ENCODE data around the gene APLN.

The APLN gene

DNA sequence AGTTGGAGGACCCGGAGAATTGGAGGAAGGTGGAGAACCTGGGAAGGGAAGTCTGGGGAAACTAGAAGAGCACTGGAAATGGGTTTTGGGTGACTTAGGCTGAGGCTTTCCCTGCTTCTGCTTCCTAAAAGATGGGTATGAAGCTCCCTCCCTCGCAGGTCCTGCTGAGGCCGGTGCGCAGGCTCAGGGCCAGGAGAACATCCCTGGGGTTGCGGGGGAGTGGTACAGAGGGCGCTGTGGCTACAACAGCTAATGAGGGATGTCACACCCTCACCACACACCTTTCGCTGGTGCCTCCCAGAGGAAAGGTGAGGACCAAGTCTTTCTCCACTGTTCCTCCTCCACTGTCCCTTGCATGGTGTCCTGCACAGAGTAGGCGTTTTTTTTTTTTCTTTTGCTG lies 15.8 kb downstream of the APLN start:
- no peak for DNase-seq

DNA sequence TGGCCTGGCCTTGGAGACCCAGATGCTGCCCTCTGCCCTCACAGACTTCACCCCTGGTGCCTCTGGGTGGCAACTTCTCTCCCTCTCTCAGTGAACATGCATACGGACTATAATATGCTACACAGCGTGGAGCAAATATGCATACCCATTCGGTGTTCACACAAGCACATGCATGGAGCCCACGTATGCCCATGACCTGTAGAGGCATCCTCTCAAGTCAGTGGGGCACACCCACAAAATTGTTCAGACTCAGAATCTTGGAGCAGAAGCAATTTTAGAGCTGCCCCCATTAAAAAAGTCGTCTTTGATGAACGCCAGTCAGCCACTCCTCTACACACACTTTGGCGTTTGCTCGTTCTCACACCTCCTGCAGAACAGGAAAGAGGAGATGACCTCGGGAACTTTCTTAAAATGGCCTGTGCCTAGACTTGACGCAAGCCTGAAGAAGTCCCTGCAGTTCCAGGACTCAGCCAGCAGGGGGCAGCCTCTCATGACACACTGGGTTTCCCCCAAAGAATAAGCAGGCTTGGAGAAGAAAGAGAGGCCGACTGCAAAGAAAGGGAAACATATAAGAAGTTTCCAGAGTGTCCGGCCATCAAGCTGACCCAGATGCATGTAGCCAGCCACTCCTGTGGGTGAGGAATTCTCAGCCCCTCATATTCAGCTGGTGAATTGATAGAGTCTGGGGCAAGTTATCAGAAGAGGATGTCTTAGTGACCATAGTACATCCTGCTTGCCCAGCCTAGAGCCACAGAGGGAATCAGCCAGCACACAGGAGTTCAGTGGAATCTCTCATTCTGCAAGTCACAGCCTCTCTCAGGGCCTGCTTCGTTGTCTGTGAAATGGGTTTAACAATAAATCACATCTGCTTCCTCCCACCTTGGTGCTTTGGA lies 17.3 kb downstream of the APLN start:
- peak; percentile 77 for DNase-seq

DNA sequence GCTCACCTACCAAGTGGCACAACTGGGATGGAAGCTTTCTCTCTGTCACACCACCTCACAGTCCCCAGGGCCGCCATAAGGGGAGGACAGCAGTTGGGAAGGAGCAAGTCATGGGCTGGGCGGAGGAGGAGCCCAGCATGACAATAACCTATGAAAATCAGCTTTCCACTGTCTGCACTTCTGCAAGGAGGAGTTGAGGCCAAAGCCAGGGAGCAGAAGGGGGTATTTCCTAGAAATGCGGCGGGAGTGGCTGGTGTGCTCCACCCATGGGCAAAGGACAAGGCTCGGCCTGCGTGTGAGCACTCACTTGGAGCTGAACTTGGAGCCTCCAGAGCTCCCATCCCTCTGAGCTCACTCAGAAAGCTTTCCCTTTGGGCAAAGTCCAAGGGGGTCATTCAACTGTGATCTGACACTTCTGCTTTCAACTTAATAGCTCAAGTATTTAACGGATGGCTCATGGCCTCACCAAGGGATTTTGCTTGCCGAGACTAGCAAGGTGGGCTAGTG lies 18.5 kb downstream of the APLN start:
- DNase-seq = no peak

DNA sequence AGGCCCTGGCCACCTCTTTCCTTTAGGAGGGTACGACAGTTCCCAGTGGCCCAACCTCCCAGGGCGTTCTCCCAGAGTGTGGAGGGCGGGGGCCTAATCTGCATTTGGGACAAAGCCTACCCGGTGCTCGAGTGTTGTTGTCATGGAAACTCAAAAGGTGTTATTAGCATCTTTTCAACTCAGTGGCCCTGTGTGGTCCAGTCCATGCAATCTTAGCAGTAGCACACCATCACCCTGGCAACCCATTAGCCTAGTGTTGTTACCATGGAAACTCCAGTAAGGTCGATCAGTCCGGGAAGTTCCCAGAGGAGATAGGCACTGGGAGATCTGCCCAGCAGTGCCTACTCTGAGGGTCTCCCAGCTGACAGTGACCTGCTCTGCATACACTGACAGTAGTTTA lies 20.2 kb downstream of the APLN start:
- DNase-seq = no peak

DNA sequence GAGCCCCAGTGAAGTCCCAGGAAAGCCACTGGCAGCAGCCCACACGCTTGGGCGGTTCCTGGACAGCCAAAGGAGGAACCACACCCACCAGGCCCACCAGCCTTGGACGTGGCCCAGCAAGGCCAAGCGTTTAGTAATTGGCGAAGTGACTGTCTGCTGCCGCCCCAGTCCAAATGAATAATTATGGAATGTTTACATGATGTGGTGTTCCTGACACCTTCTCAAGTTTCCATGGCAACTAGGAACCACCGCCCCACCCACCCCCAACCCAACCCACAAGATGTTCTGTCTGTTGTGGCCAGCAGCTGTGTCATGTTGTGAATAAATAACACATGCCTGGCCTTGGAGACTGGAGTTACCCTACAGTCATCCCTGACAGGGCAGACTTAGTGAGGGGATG lies 22.3 kb downstream of the APLN start:
- DNase-seq = no peak

DNA sequence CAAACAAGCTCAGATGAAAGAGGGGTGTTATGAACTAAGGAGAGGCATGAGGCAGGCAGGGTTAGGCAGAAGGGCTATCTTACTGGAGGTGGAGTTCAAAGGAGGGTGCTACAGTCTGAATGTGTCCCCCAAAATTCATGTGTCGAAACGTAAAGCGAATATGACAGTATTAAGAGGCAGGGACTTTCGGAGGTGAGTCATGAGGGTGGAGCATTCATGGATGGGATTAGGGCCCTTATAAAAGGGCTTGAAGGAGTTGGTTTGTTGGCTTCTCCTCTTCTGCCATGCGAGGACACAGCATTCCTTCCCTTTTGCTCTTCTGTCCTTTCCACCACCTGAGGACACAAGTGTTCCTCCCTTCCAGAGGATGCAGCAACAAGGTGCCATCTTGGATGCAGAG lies 22.9 kb downstream of the APLN start:
- no peak for DNase-seq

DNA sequence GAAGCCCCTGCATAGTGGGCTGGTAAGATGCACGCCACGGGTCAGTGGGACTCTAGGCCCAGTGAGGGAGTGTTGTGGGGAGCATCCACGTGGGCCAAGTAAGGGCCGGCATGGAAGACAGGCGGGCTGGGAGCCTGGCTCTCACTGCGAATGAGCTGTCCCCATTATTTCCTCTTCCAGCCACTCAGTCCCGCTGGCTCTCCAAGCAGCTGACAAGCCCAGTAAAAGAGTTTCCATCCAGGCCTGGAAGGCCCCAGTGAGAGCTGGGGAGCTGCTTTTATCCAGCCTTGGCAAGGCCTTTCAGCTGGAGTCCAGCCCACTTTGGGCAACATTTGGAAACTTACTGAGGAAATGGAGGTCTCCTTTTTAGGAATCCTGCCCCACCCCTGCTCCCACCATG lies 24.9 kb downstream of the APLN start:
- DNase-seq = no peak

DNA sequence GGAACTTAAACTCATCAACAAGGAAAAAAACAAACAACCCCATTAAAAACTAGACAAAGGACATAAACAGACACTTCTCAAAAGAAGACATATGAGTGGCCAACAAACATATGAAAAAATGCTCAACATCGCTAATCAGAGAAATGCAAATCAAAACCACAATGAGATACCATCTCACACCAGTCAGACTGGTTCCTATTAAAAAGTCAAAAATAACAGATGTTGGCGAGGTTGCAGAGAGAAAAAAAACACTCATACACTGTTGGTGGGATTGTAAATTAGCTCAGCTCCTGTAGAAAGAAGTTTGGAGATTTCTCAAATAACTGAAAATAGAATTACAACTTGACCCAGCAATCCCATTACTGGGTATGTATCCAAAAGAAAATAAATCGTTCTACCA lies 28.7 kb downstream of the APLN start:
- DNase-seq = no peak

DNA sequence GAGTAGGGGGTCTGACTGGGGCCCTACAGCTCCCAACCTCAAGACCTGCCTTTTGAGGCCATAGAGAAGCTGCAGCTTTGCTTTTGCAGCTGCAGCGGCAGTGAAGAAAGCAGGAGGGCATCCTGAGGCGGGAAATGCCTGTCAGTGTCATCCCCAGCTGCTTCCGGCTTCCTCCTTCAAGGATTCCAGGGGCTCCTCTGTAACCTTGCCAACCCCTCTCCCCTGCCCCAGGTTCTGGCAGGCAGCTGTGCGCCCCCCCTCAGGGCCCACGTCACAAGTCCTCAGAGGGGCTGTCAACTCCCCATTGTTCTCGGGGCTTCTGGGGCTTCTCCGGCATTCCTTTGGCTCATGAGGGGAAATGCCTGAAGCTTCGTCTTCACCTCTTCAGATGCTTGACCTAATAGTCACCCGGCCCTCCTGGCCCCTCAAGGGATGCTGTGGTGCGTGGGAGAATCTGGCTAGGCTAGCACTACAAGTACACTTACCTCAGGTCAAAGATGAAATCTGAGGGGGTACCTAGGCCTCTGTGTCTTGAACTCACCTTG lies 31.9 kb downstream of the APLN start:
- no peak for DNase-seq

DNA sequence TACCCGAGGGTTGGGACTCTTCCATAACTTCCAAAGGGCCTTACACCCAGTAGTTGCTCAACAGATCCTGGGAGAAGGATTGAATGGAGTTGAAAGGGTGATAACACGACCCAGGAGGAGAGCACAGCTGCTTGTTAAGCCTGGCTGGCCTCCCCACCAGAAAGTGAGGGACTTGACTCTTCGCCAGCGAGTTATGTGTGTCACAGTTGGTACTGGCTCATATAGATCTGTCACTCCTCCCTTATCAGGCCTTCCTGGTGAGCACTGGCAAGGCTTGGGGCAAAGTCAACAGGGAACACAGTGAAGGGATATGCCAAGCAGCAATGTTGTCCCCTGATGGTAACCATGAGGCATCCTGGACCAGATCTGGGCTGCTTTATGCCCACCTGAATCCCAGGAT lies 35.8 kb downstream of the APLN start:
- no peak for DNase-seq

DNA sequence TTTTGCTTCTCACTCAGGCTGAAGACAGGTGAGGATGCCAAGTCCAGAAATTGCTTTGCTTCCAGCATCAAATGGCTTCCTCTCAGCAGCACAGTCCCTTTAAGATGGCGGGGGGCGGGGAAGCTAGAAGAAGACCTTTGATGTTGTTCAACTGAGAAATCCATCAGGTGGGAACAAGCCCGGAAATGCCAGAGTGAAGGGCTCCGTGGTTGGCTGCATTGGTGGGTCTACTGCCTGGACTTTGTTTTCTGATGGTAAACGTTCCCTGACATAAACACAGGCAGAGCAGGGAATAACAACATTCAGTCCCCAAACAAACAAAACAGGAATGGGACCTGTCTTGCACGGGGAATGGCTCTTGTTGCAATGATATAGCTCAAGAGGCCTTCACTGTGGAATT lies 37.3 kb downstream of the APLN start:
- DNase-seq = no peak

DNA sequence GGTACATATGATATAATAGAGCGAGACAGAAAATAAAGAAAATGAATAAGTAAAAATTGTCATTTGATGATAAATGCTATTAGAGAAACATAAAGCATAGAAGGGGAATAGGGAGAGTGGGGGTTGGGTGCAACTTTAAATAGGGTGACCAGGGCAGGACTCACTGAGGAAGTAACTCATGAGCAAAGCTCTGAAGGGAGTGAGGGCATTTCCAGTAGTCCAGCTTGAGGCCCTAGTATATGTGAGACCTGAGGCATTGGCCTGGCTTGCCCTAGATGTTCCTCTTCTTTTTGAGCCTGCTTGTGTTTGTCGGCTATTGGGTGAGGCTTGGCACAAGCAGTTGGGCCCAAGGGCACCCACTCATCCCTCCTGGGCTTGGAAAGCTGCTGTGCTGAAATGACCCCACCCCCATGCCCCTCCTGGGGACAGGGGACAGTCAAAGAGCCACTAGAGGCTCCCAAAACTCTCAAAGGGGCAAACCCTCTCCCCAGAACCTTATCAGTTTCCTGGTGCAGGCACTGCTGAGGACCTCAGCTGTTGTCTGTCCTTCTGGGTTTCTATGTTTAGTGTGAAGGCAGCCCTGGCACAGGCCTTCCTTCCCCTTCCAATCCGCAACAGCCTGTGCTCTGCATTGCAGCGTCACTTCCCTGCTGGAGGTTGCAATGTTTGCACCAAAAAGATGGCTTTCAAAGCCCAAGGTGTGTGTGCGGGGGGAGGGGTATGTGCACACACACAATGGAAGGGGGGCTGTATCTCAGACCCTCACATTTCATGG lies 40.1 kb downstream of the APLN start:
- no peak for DNase-seq

DNA sequence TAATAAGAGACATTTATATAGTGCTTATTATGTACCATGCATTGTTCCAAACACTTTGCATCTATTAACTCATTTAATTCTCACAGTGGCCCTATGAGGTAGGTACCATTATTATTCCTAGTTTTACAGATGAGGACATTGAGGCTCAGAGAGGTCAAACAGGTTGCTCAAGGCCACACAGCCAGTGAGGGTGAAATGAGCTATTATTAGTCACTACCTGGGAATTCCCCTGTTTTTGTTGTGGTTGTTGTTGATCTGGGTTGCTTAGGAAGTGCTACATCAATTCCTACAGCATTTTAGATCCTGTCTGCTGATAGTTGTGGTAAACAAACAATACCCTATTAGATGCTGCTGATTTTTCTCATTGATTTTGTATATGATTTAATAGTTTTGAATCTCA lies 41.2 kb downstream of the APLN start:
- peak; percentile 47 for DNase-seq

DNA sequence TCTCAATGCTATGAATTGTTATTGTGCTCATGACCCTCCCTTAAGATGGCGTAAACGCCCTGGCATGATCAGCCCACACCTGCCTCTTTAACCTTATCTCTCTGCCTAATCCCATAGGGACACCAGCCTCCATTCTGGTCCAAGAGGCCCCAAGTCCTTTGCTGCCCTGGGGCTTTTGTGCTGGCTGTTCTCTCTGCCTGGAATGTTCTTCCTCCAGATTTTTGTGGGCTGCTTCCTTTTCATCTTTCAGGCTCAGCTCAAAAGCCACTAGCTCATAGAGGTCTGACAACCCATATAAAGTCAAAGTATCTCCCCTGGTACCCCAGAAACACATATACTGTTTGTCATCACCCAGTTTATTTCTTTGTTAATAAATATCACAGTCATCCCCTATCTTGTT lies 42.4 kb downstream of the APLN start:
- no peak for DNase-seq

DNA sequence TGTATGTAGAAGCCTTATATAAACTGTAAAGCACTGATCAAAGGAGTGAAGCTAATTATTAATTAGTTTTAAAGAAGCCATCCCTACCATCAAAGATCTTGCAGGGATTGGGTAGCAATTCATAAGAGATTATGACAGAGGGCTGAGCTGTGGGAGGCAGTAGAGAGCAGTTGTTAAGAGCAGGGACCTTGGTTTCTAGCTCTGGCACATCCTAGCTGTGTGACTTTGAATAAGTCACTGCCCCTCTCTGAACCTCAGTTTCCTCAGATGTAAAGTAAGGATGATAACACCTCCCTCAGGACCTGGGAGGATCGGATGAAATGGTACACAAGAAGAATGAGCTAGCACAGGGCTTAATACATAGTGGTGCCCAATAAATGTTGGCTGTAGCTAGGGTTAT lies 45.4 kb downstream of the APLN start:
- DNase-seq = no peak

DNA sequence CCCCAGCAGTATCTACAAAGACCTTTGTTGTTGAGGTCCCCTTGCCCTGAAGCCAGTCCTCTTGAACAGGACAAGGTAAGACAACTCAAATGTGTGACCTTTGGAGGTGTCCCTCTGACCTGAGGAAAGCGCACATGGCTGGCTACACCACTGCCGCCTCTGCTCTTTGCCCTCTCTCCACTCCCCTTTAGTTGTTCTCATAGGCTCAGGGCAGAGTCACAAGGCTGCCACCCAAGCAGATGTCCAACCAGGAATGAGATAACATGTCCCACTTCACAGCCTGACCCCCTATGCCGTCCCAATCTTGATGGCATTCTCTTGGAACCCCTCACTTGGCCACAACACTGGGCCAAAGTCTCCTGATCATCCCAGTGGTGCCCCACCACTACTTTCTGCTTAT lies 46.3 kb downstream of the APLN start:
- DNase-seq = no peak

DNA sequence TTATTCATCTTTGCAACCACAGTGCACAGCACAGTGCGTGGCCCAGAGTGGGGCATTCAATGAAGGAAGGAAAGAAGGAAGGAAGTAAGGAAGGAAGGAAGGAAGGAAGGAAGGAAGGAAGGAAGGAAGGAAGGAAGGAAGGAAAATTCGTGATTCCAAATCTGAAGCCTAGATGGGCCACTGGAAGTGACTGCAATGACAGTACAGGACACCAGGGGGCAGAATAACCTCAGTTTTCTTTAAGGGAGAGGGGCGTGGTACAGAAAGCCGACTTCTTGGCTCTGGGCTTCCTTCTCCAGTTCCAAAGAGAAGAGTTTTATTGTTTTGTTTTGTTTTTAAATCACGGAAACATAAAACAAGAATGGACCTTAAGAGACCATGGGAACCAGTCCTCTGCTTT lies 47.8 kb downstream of the APLN start:
- DNase-seq = peak; percentile 69

DNA sequence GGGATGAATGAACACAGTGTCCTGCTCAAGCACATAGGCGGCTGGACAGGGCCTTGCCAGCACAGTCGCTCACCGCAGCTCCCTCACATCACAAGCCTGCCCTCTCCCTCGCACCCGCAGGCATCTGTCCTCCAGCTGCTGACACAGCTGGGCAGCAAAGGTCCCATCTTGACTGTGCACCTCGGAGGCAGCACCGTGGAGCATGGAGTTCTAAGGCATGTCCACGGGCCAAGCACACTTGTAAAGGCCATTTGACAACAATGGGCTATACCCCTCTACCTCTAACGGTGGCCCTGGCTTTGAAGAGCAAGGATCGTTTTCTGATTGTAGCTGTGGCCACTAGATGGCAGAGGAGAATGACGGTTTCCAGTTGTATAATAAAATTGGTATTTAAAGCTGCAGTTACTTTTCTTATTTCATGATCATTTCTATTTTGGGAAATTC lies 53.8 kb downstream of the APLN start:
- DNase-seq = peak; percentile 39

DNA sequence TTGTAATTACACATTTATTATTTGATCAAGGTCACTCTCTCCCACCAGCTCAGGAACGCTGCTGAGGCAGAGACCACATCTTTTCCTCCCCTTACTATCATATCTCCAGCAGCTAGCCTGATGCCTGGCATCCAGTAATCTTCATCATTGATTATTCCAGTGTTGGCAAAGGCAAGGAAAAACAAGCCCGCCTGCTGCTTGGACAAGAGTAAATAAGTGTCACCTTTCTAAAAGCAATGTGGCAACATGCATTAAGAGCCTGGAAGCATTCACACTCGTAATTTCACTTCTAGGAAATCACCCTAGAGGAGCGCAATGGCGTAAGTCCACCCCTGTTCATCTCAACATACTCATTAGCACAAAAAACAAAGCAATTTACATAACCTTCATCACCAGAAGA lies 54.8 kb downstream of the APLN start:
- no peak for DNase-seq

DNA sequence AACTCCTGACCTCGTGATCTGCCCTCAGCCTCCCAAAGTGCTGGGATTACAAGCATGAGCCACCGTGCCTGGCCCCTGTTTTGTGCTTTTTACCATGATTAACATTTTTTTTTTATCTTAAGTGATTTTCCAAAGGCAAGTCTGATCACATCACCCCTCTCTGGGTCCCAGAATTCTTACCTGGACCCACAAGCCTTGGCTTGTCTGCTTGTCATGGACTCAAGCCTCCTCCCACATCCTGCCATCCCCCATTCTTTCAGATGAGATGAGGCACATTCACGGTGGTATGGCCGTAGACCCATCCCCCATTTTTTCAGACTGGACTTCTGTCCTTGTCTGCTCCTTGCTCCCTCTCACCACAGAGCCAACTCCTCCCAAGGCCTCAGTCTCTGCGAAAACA lies 55.3 kb downstream of the APLN start:
- DNase-seq = no peak

DNA sequence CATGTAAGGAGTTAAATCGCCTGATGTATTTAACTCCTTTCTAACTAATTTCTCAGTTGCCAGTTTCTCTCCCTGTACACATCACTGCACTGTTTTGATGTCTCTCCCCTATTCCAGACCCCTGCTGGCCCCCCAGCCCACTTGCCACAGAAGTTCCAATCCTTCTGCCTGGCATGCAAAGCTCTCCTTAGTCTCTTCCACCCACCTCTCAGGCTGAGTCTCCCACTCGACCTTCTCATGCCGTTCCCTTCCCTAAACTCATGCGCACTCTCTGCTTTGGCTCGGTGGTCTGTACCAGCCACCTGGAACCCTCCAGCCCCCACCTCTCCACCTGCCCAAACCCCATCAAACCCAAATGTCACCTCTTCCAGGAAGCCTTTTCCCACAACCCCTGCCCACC lies 56.9 kb downstream of the APLN start:
- DNase-seq = no peak

DNA sequence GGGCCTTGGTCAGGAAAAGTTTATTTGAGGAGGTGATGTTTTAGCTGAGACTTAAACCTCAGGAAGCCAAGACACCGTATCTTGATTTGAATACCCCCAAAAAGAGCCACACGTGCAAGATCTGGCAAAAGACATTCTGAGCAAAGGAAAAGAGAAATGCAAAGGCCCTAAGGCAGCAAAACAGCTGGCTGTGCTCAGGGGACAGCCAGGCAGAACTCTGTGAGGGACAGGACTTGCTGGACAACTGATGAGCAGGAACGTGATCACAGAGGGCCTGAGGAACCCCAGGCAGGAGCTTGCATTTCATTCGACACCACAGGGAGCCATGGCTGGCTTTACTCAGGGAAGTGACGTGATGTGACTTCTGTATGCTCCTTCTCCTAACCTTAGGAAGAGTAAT lies 58.7 kb downstream of the APLN start:
- no peak for DNase-seq
